ES-I3 (cell line): ENCODE data around the gene LARGE2.
A peak's percentile ranks its signal among the peaks of the same experiment; 100 is the strongest.

ENCODE experiments used
- H3K36me3 ChIP-seq: 2 replicates; pipeline ENCODE4 v1.6.1; 2013; ENCODE audit warnings: mild to moderate bottlenecking, low read length, control low read depth, moderate library complexity; ENCODE audit not compliant: insufficient read depth
- H3K4me1 ChIP-seq: 2 replicates; pipeline ENCODE4 v1.6.1; 2013; ENCODE audit warnings: mild to moderate bottlenecking, control low read depth, low read length; ENCODE audit not compliant: insufficient read depth
- H3K9ac ChIP-seq: 2 replicates; pipeline ENCODE4 v1.6.1; 2013; ENCODE audit warnings: low read depth, mild to moderate bottlenecking, low read length, moderate library complexity
- H3K9me3 ChIP-seq: 2 replicates; pipeline ENCODE4 v1.6.1; 2013; ENCODE audit warnings: mild to moderate bottlenecking, low read length, moderate library complexity; ENCODE audit not compliant: control insufficient read depth, insufficient read depth

LARGE2 gene

DNA sequence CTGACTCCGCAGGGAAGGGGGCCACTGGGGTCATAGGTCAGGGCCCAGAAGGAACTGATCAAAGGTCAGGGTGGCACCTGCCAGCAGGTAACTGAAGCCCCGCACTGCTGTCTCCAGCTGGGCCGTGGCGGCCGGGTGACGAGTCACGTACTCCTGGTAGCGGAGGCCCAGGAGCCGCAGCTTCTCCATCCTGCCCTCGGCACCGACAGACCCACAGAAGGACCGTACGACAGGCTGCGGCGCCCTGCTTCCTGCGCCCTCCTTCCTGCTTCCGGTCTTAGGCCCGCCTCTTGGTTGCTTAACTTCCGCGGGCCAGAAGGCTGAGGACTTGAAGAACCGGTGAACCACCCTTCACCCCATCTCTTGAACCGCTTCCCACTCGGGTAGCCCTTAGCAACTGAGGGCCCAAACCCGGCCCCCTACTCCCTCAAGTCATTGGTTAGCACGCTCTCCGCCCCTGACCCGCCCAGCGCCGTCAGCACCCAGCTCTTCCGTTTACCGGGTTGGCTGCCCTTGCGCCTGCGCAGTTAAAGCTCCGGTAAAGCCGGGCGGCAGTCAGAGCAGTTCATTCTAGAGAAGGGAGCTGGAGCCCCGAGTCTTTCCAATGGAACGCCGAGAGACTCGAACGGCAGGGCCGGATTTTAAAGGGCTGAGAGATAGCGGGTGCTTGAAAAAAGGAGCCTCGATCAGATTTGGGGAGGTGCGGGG, 4.7 kb upstream of the LARGE2 start, which contains the start of gene PEX16:
TSS of gene PEX16 (minus strand) at position 255 of the 708 bp plus-strand sequence. CDS start at position 189, 66 bp downstream.
- Histone ChIP-seq H3K36me3 (peaks cover 9% of the 10 kb centered on the region; the same call in 1 of the 2 replicates), H3K4me1 (peaks cover 20% of the 10 kb centered on the region), H3K9me3 (no peaks in the 10 kb centered on the region), H3K9ac (peak within 1 kb of the TSS; percentile 94)

DNA sequence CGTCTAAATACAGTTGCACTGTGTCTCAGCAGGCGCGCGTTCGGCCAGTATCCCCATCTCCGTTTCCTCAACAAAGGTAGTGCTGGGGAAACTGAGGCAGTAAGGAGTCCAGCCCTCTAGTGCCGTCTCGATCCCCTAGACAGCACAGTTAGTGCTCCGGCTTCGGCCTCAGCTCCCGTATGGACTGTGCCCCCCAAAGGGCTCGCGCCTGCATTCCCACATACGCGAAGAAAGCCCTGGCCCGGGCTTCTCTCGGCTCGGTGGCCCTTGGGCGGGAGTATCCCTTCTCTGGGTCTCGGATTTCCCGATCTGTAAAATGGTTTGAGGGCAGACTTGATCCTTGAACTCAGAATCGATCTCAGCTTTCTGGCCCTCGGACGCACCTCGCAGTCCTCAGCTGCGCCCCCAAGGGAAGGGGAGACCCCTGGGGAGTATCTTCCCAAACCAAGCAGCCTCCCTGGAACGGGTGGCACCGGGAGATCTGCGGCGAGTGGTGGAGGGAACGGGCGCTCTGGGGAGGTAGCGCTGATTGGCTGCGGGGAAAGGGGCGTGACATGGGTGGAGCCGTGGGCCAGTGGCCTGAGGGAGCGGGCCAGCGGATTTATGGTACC, 4.0 kb upstream of the LARGE2 start:
- Histone ChIP-seq H3K9me3 (no peaks in the 10 kb centered on the region), H3K4me1 (peaks cover 20% of the 10 kb centered on the region), H3K9ac (peak overlapping the region; percentile 94)

DNA sequence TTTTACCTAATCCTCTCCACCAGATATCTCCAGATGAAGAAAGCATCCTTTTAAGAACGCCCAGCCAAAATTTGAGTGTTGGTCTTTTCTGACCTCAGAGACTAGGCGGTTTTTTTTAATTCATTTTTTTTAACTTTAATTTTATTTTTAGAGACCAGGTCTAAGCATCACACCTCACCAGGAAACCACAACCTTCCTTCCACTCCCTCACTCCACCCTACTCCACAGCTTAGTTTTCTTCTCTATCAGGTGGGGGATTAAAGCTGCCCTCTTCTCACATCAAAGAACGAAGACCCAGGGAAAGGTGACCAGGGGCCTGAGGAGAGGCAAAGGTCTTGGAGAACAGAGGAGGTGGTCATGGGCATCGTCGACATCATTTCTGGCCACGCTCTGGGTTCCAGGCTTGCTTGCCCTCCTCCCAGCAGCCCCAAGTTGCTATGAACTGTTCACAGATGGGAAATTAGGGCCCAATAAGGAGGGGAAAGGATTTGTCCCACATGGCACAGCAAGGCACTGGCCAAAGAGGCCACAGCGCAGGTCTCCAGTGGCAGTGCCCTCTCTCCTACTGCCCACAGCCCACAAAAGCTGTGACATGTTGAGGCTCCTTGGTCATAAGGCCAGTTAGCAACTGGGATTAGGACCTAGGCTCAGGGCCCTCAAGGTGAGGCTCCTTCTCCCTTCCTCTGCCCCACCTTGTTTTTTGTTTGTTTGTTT, 3.3 kb upstream of the LARGE2 start:
- H3K9me3 ChIP-seq, result no peaks in the 10 kb centered on the region
- peaks cover 20% of the 10 kb centered on the region for H3K4me1 ChIP-seq
- peaks cover 9% of the 10 kb centered on the region; the same call in 1 of the 2 replicates for H3K36me3 ChIP-seq
- peak overlapping the region; percentile 94; the same call in 1 of the 2 replicates for H3K9ac ChIP-seq

More for the DNA sequence above, 4.0 kb upstream of the LARGE2 start:
- peaks cover 9% of the 10 kb centered on the region; the same call in 1 of the 2 replicates for H3K36me3 ChIP-seq

DNA sequence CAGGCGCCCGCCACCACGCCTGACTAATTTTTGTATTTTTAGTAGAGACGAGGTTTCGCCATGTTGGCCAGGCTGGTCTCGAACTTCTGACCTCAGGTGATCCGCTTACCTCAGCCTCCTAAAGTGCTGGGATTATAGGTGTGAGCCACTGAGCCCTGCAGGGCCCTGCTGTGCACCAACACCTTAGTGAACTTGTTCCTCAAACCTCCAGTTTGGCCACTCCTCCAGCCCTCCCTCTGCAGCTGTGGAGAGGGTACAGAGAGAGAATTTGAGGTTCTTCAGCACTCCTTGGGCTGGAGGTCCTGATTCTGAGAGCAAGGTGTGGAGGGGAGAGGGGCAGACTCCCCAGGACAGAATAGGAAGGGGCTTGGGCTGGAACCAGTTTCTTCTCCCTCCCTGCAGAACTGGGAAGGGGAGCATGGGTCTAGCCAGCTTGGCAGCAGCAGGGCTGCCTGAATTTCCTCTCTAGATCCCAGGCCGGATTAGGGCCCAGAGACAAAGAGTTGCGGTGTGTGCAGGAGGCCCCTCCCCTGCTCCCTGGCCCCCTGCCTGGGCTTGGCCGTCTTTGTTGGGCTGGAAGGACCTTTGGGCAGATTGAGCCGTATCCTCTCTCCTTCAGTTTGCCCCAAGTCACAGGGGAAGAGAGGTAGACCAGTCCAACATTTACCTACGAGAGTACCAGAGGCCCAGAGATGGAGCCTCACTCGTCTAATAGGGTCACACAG, 2.5 kb upstream of the LARGE2 start:
- no peaks in the 10 kb centered on the region for H3K9me3 ChIP-seq
- H3K36me3 ChIP-seq, result peaks cover 7% of the 10 kb centered on the region; the same call in 1 of the 2 replicates
- H3K4me1 ChIP-seq, result peaks cover 20% of the 10 kb centered on the region
- no peak overlapping the region for H3K9ac ChIP-seq

DNA sequence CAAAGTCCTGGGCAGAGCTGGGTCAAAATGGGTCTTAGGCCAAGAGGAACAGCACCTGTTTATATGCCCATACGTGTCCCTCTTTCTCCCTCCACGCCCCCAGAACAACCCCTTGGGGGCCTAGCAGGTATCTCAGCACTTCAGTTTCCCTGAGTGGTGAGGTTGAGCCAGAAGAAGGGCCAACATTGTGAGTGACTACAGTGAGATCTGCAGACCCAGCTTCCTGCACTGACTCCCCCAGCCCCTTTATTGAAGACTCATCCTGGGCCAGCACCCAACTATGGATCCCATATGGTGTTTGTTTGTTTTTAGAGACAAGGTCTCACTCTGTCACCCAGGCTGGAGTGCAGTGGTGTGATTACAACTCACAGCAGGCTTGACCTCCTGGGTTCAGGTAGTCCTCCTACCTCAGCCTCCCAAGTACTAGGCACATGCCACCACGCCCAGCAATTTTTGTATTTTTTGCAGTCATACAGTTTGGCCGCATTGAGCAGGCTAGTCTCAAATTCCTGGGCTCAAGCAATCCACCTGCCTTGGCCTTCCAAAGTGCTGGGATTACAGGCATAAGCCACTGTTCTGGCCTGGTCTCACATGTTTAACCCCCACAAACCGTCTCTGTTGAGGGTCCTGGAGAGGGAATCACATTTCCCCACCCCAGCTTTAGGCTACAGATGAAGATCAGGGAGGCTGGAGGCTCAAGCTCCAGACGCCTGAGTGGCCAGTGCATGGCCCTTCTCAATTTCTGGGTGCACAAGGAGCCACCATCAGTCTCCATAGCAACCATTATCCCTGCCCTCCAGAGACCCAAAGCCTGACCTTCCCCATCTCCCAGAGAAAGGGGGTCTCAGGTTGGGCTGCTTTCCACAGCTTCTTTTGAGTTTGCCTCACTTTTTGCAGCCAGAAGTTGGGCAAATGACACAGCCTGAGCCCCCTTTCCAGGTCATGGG, 1.7 kb upstream of the LARGE2 start:
- peaks cover 2% of the 10 kb centered on the region; the same call in 1 of the 2 replicates for H3K36me3 ChIP-seq
- no peaks in the 10 kb centered on the region for H3K9me3 ChIP-seq
- H3K9ac ChIP-seq, result 0 out of 2 replicates have a peak overlapping the region, but pooled peaks have one; percentile 56
- peaks cover 20% of the 10 kb centered on the region for H3K4me1 ChIP-seq

DNA sequence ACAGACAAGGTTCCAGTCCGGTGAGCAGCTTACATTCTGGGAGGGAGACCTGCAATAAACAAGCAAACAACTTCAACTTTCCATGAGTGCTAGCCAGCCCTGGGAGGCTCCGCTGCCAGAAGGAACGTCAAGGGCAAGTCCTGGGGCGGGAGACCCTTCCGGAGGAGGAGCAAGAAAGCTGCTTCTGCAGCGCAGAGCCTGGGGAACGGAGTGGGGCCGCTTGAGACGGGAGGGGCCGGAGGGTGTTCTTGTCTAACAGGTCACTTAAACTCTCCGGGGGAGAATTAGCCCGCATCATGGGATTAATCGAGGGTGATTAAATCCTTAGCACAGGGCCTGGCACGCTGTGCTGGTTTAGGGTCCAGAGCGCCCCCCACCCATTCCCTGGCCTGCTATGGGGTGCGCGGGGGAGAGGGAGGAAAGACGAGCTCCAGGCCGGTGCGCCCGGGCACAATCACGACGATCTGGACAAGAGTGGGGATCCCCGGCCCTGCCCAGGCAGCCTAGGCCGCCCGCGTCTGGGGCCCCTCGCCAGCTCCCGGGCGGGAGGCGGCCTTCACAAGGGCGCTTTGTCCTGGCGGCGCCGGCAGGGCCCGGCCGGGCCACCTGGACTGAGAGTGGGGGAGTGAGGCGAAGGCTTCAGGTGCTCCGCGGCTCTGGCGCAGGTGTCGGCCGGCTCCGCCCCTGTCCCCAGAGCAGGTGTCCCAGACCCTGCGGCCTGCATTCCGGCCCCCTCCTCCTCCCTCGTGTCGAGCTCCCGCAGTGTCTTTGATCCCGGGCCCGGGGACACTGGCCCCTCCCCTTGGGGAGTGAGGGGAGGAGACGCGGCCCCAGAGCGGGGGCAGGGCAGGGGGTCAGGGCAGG, 663 bp upstream of the LARGE2 start:
- no peaks in the 10 kb centered on the region for H3K9me3 ChIP-seq
- peak overlapping the region; percentile 56 for H3K9ac ChIP-seq
- H3K4me1 ChIP-seq, result peaks cover 20% of the 10 kb centered on the region
- no peaks in the 10 kb centered on the region for H3K36me3 ChIP-seq

DNA sequence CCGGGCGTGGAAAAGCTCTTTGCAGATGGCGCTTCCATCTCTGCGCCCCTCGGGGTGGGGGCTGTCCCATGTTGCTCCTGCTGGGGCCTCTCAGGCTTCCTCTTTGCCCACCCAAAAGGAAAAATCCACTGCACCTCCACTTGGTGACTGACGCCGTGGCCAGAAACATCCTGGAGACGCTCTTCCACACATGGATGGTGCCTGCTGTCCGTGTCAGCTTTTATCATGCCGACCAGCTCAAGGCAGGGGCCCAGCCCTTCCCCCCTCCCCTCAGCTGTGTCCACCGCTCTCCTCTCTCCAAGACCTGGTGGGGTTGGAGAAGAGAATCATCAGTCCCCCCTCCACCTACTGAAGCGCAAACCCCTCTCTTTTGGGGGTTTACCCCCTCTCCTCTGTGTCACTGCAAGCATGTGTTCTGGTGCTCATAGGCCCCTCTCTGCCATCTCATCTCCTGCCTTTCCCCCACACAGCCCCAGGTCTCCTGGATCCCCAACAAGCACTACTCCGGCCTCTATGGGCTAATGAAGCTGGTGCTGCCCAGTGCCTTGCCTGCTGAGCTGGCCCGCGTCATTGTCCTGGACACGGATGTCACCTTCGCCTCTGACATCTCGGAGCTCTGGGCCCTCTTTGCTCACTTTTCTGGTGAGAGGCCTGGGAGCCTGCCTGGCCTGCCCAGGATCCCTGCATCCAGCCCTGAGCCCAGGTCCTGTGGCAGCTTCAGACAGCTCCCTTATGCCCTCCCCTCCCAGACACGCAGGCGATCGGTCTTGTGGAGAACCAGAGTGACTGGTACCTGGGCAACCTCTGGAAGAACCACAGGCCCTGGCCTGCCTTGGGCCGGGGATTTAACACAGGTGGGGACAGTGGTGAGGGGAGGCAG, 1.8 kb downstream of the LARGE2 start:
- no peaks in the 10 kb centered on the region for H3K36me3 ChIP-seq
- peaks cover 14% of the 10 kb centered on the region for H3K4me1 ChIP-seq
- no peak overlapping the region for H3K9ac ChIP-seq
- no peaks in the 10 kb centered on the region for H3K9me3 ChIP-seq

DNA sequence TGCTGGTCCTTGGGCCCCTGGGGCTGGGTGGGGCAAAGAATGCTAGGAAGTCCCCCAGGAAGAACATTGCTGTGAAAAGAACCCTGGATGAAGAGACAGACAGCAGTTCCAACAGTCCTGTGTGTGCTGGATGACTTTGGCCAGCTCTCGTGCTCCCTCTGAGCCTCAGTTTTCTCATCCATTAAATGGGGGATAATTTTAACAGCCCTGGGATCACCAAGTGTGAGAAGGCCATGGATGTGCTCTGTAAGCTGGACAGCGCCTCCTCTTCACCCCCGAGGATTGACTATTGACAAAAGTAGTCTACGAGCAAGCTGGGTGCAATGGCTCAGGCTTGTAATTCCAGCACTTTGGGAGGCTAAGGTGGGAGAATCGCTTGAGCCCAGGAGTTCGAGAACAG, 2.5 kb downstream of the LARGE2 start:
- no peaks in the 10 kb centered on the region for H3K36me3 ChIP-seq
- no peak overlapping the region for H3K9ac ChIP-seq
- H3K9me3 ChIP-seq, result no peaks in the 10 kb centered on the region
- H3K4me1 ChIP-seq, result peaks cover 13% of the 10 kb centered on the region

DNA sequence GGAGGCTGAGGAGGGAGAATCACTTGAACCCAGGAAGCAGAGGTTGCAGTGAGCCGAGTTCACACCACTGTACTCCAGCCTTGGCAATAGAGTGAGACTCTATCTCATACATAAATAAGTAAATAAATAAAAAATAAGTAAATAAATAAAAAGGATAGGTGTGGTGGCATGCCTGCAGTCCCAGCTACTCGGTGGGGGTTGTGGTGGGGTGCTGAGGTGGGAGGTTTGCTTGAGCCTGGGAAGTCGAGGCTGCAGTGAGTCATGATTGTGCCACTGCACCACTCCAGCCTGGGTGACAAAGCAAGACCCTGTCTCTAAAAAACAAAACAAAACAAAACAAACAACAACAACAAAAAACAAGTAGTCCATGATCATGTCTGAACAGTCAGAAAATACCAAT, 3.1 kb downstream of the LARGE2 start:
- Histone ChIP-seq H3K9ac (no peak overlapping the region), H3K9me3 (no peaks in the 10 kb centered on the region), H3K4me1 (peaks cover 9% of the 10 kb centered on the region), H3K36me3 (no peaks in the 10 kb centered on the region)

DNA sequence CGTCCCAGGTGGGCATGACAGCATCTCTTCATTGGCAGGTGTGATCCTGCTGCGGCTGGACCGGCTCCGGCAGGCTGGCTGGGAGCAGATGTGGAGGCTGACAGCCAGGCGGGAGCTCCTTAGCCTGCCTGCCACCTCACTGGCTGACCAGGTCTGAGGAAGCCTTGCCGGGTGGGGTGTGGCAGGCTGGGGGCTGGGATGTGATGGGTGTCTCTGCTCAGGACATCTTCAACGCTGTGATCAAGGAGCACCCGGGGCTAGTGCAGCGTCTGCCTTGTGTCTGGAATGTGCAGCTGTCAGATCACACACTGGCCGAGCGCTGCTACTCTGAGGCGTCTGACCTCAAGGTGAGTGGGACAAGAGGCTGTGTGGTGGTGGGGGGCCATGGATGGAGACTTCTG, 3.5 kb downstream of the LARGE2 start:
- Histone ChIP-seq H3K4me1 (peaks cover 4% of the 10 kb centered on the region), H3K9ac (no peak overlapping the region), H3K36me3 (no peaks in the 10 kb centered on the region), H3K9me3 (no peaks in the 10 kb centered on the region)

DNA sequence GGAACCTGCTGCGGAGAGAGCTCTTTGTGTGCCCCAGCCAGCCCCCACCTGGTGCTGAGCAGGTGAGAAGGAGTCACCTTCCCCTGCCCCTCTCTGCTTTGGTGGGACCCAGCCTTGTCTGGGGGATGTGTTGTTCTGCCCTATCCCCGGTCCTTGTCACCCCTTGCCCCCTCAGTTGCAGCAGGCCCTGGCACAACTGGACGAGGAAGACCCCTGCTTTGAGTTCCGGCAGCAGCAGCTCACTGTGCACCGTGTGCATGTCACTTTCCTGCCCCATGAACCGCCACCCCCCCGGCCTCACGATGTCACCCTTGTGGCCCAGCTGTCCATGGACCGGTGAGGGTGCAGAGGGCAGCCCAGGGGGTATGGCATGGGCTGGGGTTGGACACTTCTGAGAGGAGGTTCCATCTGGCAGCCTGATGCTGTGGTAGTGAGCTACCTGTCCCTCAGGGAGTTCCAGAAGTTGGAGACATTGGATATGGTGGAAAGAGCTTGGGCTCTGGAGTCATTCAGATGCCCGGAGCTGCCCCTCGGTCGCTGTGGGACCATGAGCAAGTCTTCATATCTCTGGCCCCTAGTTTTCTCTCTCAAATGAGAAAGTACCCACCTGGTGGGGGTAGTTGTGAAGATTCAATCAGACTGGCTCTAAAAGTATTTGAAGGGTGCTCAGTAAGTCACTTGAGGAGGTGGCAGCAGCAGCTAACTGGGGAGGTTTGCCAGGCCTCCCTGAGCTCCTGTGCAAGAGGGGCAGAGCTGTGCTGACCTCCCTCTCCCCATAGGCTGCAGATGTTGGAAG, 4.3 kb downstream of the LARGE2 start:
- Histone ChIP-seq H3K4me1 (no peaks in the 10 kb centered on the region), H3K36me3 (no peaks in the 10 kb centered on the region), H3K9ac (no peak overlapping the region), H3K9me3 (no peaks in the 10 kb centered on the region)
